Stromal cell of bone marrow (primary cell): Measurements from ENCODE around the gene LIN7C.

ENCODE experiments used
- DNase-seq: peaks from one replicate; pipeline ENCODE4 v3.0.0-alpha.2; 2012; ENCODE audit warnings: low read depth

LIN7C gene

DNA sequence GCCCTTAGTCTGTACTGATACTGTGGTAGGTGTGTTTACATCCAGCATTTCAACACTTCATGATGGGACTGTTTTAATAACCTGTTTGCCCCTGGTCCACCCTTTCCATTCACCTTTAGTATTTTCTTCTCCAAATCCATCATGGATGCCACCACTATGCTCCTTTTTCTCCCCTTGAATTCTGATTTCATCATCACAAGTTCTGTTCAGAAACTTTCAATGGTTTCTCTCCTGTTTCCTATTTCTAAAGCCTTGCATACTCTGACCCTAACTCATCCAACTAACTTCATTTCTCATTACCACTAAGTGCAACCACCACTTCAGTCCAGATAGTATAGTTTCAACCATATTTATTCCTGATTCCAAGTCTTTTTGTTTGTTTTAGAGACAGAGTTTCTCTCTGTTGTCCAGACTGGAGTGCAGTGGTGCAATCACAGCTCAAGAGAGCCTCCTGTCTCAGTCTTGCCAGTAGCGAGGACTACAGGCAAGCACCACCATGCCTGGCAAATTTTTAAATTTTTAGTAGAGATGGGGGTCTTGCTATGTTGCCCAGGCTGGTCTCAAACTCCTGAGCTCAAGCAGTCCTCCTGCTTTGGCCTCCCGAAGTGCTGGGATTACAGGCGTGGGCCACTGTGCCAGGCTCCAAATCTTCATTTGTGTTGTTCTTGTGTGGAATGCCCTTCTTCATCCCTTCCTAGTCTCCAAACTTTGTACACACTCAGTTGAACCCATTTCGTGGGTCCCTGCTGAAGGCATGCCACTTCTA lies 1.2 kb upstream of the LIN7C start:
- DNase-seq = no peak

DNA sequence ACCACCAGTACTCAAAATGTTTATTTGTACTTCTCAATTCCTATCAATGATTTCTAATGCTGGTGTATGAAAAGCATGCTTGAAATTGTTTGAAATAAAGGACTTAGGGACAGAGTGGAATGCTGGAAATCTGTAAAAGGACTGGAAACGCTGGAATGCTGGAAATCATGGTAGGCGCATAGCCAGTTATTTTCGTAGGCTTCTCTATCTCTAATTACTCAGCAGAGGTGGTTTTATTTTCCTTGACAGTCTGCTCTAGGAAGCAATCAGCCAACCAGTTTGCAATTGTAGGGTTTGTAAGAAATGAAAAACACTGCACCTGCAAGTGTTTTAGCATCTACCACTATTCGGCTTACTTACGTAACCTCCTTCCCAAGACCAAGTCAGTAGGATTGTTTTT lies 788 bp downstream of the LIN7C start:
- no peak for DNase-seq

DNA sequence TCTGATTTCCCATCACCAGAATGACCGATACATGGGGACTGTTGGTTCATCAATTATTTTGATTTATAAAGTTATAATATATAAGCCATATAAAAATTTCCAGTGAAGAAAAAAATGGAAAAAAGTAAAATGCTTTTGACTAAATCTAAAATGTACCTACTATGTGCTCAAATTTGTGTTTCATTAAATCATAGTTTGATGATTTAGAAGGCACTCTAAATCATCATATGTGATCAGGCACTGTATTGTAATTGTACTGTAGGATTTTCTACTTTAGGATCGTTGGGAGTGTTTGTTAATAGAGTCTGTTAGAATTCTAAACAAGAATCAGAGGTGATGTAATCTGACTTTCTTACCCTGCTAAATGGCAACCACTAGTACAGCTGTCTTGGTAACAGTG lies 2.4 kb downstream of the LIN7C start:
- no peak for DNase-seq

DNA sequence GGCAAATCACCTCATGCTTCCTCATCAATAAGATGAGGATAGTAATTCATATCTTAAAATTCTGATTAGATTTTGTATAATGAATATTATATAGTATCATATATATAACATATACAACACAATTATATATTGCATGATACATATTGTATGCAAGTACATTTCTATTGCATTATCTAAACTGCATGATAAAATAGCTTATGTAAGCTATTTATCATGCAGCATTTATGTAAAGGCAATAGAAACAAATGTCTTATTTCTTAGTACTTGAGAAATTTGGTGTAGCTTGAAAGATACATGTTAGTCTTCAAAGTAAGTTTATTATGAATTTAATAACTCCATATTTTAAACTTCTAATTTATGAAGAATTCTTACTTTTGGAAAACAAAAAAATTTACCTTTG lies 5.5 kb downstream of the LIN7C start:
- DNase-seq = no peak

DNA sequence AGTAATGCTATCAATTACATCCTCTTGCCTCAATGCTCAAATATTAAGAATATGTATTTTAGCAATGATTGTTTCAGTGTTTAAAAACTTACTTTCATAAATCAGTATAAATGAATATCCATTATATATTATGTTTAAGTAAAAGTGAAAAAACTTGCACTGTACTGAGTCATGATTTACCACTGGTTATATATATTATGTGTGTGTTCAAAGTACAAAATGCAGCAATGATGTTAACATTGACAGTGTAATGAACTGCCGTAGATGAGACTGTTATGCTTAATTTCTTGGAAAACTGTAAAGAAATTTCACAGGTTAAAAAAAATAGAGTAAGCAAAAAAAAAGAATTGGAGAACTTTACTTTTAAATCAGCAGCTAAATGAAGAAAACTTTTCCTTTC lies 8.7 kb downstream of the LIN7C start:
- DNase-seq = no peak

DNA sequence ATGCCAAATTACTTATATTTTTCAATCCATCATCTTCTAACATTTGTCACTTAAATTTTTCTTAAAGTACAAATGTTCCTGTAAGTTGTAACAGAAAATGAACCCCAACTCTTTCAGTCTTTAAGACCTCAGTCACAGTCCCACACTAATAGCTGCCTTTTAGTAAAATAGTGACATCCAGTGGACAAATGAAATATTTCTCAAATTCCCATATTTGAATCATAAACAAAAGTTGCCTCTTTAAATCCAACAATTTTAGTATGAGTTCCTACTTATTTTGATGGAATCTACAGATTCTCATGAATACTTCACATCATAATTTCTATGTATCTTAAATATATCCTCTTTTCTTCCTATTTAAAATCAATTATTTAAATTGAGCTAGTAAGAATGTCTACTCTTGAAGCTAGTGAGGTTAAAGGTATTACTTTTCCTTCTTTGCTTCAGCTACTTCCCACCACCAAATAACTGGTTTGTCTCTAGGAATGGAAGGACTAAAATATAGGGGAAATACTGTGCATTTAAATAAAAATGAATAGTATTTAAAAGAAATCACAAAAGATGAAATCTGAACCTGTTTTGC lies 9.2 kb downstream of the LIN7C start:
- DNase-seq = peak; percentile 9

DNA sequence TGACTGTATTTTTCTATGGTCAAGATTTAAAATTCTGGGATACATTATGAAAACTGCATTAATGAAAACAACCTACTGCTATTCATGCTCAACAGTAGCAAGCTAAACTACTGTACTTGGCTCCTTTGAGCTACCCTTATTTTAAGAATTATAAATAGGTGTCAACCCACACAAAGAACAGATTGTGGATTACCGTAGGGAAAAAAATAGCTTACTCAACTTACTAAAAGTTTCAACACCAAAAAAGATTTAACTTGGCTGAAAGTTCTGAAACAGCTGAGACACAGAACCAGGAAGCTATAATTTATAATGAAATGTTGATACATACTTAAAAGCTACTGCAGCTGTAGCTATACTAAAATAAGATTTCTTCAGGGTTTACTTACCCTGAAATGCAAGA lies 10.1 kb downstream of the LIN7C start:
- no peak for DNase-seq

DNA sequence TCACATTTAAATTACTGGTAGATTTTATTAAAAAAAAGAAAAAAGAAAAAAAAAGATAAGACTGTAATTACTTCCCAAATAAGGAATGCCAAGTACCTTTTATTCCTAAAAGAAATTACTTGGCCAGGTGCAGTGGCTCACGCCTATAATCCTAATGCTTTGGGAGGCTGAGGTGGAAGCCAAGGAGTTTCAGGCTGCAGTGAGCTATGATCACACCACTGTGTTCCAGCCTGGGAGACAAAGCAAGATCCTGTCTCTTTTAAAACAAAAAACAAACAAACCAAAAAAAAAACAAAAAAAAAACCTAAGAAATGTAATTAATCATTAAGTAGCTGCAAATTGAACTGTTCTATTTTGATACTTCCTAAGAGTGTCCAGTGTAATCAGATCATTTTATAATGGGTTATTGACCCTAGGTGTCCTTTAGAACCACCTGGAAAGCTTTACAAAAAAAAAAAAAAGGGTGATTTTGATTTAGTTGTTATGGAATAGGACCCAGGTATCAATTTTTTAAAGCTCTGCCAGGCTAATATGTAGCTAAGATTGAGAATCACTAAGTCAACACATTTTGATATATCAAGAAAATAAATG lies 10.8 kb downstream of the LIN7C start:
- DNase-seq = no peak

DNA sequence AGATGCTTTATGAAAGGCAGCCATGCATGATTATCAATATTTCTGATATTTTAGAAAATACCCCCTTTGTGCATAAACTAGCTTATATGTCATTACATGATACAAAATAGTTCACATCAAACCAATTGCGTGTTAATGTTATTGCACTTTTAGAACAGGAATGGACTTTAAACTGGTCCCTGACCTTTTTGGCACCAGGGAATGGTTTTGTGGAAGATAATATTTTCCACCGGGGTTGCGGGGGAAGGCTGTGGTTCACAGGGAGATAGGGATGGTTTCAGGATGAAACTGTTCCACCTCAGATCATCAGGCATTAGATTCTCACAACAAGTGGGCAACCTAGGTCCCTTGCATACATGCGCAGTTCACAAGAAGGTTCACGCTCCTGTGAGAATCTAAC lies 17.5 kb downstream of the LIN7C start:
- DNase-seq = no peak

DNA sequence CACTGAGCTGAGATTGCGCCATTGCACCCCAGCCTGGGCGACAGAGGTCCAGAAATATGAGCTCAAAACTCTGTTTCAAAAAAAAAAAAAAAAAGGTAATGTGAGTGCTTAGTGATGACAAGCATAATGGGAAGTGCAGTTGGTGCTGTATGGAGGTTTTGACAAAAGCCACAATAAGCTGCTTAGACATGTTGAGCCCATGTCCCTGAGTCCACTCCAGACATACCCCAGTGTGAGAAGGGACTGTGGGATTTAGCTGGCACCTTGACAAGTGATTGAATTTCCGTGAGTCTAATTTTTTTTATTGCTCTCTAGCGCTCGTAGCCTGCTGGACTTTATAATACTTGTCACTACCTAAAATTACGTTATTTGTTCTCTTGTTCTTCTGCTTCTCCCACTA lies 18.9 kb downstream of the LIN7C start:
- DNase-seq = no peak

DNA sequence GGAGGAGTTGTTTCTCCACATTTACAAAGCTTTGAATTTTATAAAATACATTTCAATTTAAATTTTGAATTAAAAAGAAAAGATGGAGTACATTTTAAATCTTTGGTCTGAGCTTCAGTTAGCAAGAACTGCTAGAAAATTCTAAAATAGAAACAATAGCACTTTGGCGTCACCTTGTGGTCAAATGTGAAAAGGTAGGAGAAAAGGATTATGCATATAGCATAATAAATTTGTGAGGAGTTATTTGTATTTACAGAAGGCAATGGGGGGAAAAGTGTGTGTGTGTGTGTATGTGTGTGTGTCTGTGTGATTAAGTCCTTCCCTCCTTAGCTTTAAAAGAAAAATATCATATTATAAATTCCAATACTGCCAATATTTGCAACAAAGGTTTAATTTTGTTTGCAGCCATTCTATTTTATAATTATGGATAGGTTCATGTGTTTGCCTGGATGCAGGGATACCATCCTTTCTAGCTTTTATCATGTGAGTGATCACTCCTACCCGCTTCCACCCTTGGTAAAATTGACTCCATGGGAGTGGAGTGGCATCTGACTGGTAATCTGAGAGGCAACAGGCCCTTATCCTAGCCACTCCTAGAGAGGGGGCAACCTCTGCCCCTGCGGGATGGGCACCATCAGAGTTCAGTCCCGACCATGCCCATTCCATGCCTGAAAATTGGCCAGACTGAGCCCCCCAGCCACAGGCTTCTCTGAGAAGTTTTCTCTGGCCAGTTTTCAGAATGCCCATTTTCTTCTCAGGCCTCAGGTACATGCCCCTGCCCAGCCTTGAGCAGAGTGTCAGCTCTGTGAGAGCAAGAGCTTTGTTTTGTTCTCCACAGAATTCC lies 20.4 kb downstream of the LIN7C start:
- no peak for DNase-seq

DNA sequence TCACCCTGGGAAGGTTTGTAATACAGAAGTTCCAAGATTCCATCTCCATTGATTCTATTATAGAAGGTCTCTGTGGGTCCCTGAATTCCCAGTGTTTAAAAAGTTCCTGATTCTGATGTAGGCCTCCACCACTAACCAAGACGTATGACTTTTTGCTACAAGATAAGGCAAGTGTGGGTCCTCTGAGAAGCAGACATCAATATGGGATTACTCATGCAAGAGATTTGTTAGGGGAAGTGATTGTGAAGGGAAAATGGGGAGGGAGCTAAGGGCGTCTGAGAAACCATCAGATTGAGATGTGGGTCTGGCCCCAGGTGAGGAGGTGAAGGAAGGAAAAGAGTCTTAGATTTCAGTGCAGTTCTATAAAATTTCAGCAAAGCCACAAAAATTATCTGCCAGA lies 23.8 kb downstream of the LIN7C start:
- DNase-seq = no peak

DNA sequence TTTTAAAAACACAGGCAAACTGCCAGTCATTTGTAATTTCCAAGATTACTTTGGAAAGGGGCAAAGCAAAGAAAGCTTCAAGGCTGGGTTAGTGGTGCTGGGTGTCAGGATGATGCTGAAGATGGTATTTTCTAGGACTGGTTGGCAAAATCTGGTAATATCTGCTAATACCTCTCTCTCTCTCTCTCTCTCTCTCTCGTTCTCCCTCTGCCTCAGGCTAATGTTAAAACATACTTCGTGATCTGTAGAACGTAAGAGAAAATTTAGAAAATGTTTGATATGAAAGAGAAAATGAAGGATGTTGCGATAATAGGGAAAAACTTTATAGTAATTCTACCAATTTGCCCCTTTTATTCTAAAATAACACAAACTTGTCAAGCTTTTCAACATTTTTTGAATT lies 24.6 kb downstream of the LIN7C start:
- no peak for DNase-seq

DNA sequence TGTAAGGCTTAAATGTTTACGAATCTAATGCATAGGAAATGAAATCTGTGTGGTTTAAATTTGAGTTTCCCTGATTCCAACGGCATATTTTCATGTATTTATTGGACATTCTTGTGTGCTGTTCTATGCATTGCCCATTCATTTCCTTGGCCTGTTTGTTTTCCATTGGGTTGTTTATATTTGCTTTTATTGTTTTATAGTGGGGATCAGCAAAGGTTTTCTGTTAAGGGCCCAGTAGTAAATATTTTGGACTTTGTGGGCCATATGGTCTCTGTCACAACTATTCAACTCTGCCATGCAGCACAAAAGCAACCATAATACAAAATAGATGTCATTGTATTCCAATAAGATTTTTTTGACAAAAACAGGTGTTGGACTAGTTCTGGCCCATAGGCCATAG lies 28.7 kb downstream of the LIN7C start:
- no peak for DNase-seq

DNA sequence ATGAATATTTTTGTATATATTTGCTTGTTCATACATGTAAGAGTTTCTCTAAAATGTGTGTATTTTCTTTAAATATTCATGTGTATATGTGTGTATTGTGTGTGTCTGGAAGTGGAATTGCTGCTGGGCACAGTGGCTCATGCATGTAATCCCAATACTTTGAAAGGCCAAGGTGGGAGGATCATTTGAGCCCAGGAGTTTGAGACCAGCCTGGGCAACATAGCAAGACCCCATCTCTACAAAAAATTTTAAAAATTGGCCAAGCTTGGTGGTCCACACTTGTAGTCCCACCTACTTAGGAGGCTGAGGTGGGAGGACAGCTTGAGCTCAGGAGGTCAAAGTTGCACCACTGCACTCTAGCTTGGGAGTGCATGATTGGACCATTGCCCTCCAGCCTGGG lies 29.3 kb downstream of the LIN7C start:
- DNase-seq = no peak

DNA sequence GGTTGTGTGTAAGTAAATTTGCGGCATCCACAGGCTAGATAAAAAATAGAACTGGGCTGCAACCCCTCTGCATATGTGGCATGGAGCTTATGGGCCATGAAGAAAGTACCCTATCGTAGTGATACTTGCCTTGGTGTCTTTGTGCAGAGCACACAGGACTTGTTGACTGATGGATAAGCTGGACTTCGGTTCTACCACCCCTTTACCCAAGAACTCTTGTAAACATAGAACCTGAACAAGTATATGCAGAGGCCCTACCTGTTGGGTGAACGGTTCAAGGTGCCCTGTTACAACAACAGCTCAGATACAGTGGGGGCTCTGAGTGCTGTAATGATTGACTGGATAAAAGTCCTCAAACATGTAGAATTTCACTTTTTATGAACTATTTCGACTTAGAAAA lies 30.9 kb downstream of the LIN7C start:
- no peak for DNase-seq

DNA sequence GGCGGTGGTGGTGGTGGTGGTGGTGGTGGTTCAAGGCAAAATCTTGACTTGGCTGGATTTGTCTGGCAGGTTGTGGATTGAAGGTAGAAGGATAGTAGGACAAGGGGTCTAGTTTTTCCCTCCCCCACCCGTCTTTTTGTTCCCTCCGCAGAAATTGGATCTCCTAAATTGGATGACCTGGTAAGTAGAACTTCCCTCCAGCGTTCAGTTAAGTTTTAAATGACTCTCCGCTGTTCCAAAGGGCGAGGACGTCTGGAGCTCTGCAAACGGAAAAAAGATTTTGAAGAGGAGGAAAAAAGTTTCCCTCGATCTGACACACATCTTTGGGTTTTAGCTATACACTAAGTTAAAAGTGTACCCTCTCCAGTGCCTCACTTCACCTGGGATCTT lies 33.6 kb downstream of the LIN7C start:
- no peak for DNase-seq

DNA sequence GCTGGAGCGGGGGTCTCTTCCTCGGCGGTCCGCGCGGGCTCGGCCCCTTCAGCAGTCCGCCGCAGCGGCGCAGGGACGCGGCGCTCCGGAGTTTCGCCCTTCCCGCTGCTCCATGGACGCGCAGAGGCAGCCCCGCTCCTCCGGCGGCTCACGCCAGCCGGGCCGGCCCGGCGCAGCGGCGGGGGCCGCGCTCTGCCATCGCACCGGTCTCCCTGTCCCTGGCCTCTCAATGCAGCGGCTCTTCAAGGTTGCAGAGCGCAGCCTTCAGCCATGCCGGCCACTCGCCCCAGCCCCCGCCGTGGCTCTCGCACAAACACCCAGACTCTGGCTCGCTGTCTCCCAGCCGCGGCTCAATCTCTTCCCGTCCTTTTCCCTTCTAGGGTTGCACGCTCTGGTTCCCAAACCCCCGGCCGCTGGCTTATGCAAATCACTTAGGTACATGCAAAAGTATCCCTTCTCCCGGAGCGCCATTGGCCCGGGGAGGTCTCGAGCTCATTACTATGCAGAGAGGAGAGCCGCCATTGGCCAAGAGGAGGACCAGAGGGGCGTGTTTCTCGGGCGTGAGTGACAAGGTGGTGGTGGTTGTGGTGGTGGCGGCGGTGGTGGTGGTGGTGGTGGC lies 34.1 kb downstream of the LIN7C start, which contains the start of gene LGR4:
Gene LGR4 (minus strand): TSS at position 393 of the 619 bp plus-strand sequence. CDS start 488 bp downstream, outside the sequence.
- peak; percentile 92 for DNase-seq

DNA sequence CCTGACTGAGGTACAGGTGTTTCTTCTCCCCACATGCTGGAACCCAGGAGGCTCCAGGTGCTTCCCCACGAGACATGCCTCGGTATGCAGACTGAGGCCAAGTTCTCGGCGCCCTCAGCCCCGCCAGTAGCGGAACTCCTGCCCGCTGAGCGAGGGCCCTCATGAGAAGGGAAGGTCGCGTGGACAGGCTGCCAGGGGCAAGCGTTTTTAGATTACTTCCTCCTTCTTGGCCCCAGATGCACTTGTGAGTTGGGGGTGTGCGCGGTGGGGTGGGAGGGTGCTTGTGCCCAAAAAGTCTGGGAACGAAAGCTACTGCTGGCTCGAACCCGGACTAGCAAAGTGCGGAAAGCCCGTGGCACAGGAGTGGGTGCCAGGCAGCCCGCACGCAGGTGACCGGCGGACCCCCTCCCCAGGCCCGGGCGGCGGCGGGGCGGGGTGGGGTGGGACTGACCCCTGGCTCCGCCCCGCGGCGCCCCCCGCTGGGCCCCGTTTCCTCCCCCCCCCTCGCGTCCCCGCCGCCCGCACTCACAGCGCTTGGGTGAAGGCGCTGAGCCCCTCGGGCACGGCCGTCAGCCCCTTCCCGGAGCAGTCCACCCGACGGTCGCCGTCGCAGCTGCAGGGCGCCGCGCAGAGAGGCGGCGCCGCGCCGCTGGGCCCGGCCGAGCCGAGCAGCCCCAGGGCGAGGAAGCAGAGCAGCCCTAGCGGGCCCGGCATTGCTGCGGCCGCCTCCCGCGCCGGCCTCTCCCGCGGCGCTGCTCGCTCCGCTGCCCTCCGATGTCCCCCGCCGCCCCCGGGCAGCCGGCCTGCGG lies 34.8 kb downstream of the LIN7C start:
- DNase-seq = no peak

DNA sequence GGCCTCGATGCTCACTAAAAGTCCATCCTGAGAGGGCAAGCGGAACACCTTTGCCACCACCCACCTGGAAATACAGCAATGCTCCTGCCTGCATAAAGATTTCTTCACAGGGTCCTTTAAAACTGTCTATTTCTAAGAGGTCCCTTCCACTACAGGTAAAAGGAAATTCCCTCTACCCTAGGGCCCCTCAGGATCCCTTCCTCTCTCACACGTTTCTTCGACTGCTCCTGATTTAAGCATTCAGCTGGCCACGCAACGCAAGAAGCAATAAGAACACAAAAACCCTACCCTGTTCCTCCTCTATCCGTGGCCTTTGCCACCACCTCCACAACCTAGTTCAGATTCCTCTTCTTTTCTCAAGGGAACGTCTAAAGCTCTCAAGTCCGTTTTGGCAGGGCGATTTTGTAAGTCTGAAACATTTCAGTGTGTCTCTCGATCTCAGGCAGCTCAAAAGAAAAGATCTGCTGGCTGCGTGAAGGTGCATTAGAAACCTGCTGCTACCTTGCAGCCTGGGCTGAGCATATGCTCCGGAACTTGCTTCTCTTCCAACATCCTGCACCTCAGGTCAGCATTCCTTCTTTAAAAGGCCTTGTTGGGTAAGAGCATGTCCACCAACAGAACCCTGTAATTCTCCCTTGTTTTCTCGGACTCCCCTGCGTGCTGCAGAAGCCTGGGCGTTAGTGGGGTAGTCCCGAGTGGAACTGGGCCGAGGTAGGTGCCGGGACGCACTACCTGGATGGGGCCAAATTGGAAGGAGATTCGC lies 35.6 kb downstream of the LIN7C start:
- DNase-seq = no peak

DNA sequence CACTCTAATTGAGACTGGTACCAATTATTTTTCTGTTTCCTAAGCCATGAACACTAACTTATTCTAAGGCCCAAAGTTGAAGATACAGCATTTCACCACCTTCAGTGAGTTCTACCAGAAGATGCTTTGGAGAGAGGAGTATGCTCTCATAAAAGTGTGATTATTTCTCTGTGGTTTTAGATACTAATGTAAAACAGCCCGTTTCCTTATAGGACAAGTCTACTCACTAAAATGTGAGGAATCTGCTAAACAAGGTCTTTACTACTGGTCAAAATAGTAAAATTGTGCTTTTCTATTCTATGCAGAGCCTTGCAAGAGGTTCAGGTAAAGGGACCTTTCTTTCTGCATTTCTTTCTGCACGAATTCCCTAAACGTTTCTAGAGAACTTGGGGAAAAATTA lies 36.4 kb downstream of the LIN7C start:
- no peak for DNase-seq
